Neural crest cell (in vitro differentiated cells): ENCODE results near the gene BSCL2. TPM values are rescaled to one million over a fixed set of nuclear protein-coding genes. Genes with fewer than 3 reads are reported as not detected.
A peak's percentile ranks its signal among the peaks of the same experiment; 100 is the strongest.
"Not testable (repeated sequence)": the region's sequence is repeated elsewhere in the genome, so short reads cannot be mapped to it uniquely, and the experiment has no call there.

Experiments
- DNase-seq: peaks from one replicate; pipeline ENCODE4 v3.0.0; 2021; ENCODE audit warnings: low read depth, mixed read lengths, low spot score
- H3K27ac Mint-ChIP-seq: one replicate; pipeline ENCODE4 v1.8.0; 2021; ENCODE audit warnings: mild to moderate bottlenecking, mixed read lengths; ENCODE audit not compliant: unreplicated experiment
- H3K27me3 Mint-ChIP-seq: 2 replicates; pipeline ENCODE4 v1.8.0; 2021; ENCODE audit warnings: low read depth, mild to moderate bottlenecking, mixed read lengths
- H3K36me3 Mint-ChIP-seq: 2 replicates; pipeline ENCODE4 v1.8.0; 2021; ENCODE audit warnings: low read depth, mild to moderate bottlenecking, mixed read lengths
- H3K4me1 Mint-ChIP-seq: 2 replicates; pipeline ENCODE4 v1.8.0; 2021; ENCODE audit warnings: mixed read lengths
- H3K4me3 Mint-ChIP-seq: one replicate; pipeline ENCODE4 v1.8.0; 2021; ENCODE audit warnings: mild to moderate bottlenecking, mixed read lengths
- H3K9me3 Mint-ChIP-seq: 2 replicates; pipeline ENCODE4 v1.8.0; 2021; ENCODE audit warnings: mixed read lengths
- total RNA-seq: library from RNA; stranded (reverse); gene quantifications from 2 replicates; pipeline ENCODE4 v1.2.1, GENCODE V29; 2021
- TF ChIP-seq, protein P1 (sequence below): fragments of 200-600 bp; sonication (generic); conservative IDR thresholded peaks from 2 replicates; pipeline ENCODE4 v1.5.0; 2021; ENCODE audit warnings: antibody characterized with exemption, mild to moderate bottlenecking

Gene BSCL2
- total RNA-seq, 1 donor from 2014 or later, result 111 TPM

DNA sequence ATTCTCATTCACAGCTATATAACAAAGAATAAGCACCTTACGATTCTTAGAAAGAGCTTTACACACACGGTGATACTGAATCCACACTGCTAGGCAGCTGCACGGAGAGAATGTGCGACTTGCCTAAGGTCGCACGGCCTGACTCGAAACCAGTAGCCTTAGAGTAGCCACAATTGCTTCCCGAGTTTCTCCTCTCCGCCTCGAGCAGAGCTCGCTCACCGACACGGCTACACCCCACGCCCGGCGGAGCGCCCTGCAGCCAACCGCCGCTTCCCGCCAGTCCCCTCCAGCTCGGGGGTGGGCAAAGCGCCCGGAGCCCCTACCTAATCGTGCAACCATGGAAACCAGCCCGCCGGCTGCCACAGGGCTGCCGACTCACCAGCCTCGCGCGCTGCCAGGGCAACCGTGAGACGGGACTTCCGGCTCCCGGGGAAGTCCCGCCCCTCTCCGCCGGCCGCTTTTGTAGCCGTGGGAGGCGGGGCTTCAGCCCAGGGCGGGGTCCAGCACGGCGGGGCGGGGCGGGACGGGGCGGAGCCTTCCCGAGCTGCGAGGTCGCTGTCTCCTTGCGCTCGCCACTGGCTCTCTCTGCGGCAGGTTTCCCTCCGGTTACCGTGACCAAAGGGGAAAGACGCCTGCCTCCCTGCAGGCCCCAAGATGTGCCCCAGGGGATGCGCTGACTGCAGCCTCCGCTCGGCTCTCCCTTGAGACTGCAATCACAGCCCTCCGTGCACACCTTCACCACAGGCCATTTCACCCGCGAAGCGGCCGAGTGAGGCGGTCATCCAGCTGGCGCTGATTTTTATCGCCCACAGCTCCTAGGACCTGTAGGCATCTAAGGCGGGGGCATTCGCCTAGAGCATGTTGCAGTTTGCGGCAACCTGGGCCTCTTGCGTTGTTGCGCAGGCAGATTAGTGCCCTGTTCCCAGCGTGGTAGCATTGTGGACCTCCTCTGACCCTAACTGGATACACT lies 1.1 kb downstream of the BSCL2 start:
- H3K4me1 Mint-ChIP-seq, result peaks cover 51% of the 10 kb centered on the region
- TF ChIP-seq, protein P1, sequence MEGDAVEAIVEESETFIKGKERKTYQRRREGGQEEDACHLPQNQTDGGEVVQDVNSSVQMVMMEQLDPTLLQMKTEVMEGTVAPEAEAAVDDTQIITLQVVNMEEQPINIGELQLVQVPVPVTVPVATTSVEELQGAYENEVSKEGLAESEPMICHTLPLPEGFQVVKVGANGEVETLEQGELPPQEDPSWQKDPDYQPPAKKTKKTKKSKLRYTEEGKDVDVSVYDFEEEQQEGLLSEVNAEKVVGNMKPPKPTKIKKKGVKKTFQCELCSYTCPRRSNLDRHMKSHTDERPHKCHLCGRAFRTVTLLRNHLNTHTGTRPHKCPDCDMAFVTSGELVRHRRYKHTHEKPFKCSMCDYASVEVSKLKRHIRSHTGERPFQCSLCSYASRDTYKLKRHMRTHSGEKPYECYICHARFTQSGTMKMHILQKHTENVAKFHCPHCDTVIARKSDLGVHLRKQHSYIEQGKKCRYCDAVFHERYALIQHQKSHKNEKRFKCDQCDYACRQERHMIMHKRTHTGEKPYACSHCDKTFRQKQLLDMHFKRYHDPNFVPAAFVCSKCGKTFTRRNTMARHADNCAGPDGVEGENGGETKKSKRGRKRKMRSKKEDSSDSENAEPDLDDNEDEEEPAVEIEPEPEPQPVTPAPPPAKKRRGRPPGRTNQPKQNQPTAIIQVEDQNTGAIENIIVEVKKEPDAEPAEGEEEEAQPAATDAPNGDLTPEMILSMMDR, result no peak
- H3K4me3 Mint-ChIP-seq, result peak overlapping the region; percentile 93
- H3K27ac Mint-ChIP-seq, result peak overlapping the region; percentile 98
- H3K9me3 Mint-ChIP-seq, result no peaks in the 10 kb centered on the region
- peaks cover 10% of the 10 kb centered on the region for H3K27me3 Mint-ChIP-seq
- DNase-seq, result peak; percentile 90
- peaks cover 12% of the 10 kb centered on the region for H3K36me3 Mint-ChIP-seq

DNA sequence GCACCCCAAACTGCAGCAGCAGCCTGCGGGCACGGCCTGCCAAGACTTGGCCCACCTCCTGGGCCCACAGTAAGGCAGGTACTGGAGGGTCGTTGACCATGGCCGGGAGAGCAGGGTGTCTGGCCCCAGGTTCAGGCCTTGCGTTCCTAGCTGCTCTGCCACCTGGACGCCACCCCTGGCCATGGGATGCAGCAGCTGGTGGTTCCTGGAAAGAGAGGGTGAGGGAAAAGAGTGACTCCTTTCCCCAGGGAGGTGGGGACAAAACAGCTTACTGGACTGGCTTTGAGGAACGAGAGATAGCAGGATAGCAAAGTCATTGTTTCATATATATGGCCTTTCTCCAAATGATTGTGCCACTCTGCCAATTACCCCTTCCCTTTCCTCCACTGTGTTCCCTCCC lies 1.8 kb downstream of the BSCL2 start:
- H3K36me3 Mint-ChIP-seq, result peaks cover 12% of the 10 kb centered on the region
- H3K9me3 Mint-ChIP-seq, result no peaks in the 10 kb centered on the region
- H3K4me3 Mint-ChIP-seq, result peak overlapping the region; percentile 93
- H3K27me3 Mint-ChIP-seq, result peaks cover 10% of the 10 kb centered on the region
- TF ChIP-seq, protein P1, result no peak
- H3K4me1 Mint-ChIP-seq, result peaks cover 48% of the 10 kb centered on the region
- H3K27ac Mint-ChIP-seq, result peak overlapping the region; percentile 95
- no peak for DNase-seq

DNA sequence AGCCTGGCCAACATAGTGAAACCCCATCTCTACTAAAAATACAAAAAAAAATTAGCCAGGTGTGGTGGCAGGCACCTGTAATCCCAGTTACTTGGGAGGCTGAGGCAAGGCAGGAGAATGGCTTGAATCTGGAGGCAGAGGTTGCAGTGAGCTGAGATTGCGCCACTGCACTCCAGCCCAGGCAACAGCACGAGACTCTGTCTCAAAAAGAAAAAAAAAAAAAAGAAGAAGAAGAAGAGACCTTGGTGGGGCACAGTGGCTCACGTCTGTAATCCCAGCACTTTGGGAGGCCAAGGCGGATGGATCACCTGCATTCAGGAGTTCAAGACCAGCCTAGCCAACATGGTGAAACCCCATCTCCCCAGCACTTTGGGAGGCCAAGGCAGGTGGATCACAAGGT lies 3.3 kb downstream of the BSCL2 start:
- not testable (repeated sequence) for DNase-seq, H3K9me3 Mint-ChIP-seq, H3K27me3 Mint-ChIP-seq, H3K27ac Mint-ChIP-seq
- Mint-ChIP-seq H3K4me1 (peaks cover 33% of the 10 kb centered on the region), H3K36me3 (peaks cover 12% of the 10 kb centered on the region), H3K4me3 (peak overlapping the region; percentile 34)

DNA sequence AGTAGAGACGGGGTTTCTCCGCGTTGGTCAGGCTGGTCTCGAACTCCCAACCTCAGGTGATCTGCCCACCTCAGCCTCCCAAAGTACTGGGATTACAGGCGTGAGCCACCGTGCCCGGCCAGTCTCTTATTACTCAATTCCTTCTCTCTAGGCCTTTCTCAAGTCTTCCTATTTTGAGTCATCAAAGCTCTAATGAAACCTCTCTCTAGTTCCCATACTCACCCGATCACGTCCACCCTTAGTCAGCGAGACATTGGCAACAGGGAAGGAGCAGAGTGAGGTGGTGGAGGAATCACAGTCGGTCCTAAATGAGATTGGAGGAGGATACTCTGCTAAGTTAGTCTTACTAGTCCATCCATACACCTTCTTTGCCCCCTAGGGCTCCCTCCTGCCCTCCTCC lies 5.0 kb downstream of the BSCL2 start:
- peaks cover 5% of the 10 kb centered on the region for H3K27me3 Mint-ChIP-seq
- peaks cover 20% of the 10 kb centered on the region for H3K4me1 Mint-ChIP-seq
- DNase-seq, result no peak
- peak overlapping the region; percentile 66 for H3K4me3 Mint-ChIP-seq
- peak overlapping the region; percentile 78 for H3K27ac Mint-ChIP-seq
- H3K36me3 Mint-ChIP-seq, result peaks cover 15% of the 10 kb centered on the region
- H3K9me3 Mint-ChIP-seq, result no peaks in the 10 kb centered on the region
- TF ChIP-seq, protein P1, result no peak

GRCh38 chr11:62694455-62695167 lies 12.6 kb downstream of the BSCL2 start:
- H3K9me3 Mint-ChIP-seq, result no peaks in the 10 kb centered on the region
- TF ChIP-seq, protein P1, result peak; percentile 83
- DNase-seq, result peak; percentile 74
- peak overlapping the region; percentile 7 for H3K27ac Mint-ChIP-seq
- peaks cover 12% of the 10 kb centered on the region for H3K4me1 Mint-ChIP-seq
- peak overlapping the region; percentile 42 for H3K4me3 Mint-ChIP-seq
- peaks cover 15% of the 10 kb centered on the region for H3K36me3 Mint-ChIP-seq
- H3K27me3 Mint-ChIP-seq, result no peaks in the 10 kb centered on the region

GRCh38 chr11:62693624-62694023 lies 13.6 kb downstream of the BSCL2 start:
- H3K4me1 Mint-ChIP-seq, result peaks cover 20% of the 10 kb centered on the region
- not testable (repeated sequence) for H3K4me3 Mint-ChIP-seq, DNase-seq, H3K27ac Mint-ChIP-seq, H3K9me3 Mint-ChIP-seq, H3K27me3 Mint-ChIP-seq
- H3K36me3 Mint-ChIP-seq, result peaks cover 15% of the 10 kb centered on the region
